GM21515 (cell line): Measurements from ENCODE around the gene ADGRV1.

Source experiments
- ATAC-seq: cut with Tn5 transposase; IDR thresholded peaks from one replicate; pipeline ENCODE4 v1.9.1; 2021; ENCODE audit not compliant: unreplicated experiment

Gene ADGRV1

DNA sequence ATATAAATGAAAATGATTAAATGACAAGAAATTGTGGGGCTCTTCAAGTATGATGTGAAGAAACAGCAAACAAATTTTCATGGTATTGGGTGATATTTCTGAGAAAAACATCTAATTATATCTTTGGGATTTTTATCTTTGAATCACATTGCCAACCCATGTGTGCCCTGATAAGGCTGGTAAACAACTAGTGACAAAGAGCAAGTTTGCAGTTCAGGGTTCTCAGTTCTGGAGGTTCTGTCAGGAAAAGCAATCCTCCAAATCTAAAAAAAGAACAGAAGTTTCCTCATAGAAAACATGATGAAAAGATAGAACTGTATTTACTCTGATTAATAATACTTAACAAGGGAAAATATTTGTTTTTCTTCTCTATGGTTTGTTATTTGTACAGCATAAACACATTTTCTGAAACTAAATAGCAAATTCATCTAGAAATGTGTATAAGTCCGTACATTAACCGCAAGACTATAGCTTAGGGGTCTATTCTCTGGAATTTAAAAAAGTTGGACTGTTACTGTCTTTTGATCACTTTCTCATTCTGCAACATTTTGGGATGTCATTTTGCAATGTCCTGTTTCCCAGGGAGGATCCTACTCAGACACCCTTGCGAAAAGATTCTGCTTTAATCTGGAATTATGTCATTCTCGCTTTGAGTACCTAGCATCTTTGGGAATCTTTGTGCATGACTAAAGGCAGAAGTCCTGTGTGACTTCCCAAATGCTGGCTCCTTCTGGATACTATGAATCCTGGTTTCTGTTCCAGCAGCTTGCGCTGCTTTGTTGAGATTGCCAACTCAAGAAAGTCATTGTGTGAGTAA is 308.5 kb downstream of the ADGRV1 start:
- no peak for ATAC-seq

DNA sequence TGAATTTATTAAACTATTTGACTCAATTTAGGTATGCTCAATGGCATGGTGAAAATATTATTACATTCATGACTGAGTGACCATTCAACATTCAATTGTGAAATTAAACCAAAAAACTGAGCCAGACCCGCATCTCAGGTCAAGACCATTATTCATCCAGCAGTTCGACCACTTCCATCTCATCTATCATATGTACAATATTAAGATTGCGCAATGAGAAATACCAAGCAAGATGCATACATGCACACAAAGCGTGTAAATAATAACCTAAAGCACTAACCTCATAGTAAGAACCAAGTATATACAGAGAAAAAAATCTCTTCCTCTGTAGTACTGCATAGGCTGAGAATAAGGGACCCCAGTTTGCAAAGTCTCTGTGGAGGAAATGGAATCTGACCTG is 310.2 kb downstream of the ADGRV1 start:
- no peak for ATAC-seq

DNA sequence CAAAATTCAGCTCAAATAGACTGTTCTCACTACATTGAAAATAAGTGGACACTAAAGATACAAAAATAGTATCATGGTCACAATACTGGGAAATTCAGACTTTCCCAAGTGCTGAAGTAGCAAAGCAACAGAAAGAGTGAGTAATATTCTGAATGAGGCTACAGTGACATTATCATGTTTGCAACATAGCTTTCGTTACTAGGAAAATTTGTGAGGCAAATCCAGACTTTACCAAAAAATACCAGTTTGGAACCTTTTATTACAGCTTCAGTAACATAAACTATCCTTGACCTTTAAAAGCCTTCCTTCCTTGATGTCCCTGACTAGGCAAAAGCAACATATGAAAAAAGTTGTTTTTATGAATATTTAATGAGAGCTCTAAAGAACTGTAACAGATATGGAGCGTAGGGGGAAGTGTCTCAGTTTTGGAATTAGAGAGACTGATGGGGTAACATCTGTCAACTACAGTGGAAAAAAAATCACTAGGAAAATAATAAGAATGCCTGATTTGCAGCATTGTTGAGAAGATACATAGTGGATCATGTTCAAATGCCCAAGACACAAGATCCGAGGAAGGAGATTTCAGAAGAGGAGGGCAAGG is 312.9 kb downstream of the ADGRV1 start:
- ATAC-seq: no peak

GRCh38 chr5:90873033-90873517 is 314.5 kb downstream of the ADGRV1 start:
- no peak for ATAC-seq

- ATAC-seq: no peak
Measured at GRCh38 chr5:90874066-90874465, 315.5 kb downstream of the ADGRV1 start.

- ATAC-seq: no peak
Measured at GRCh38 chr5:90875456-90875855, 316.9 kb downstream of the ADGRV1 start.

GRCh38 chr5:90876366-90876765 is 317.8 kb downstream of the ADGRV1 start:
- no peak for ATAC-seq

- no peak for ATAC-seq
Measured at GRCh38 chr5:90877049-90877448, 318.5 kb downstream of the ADGRV1 start.

DNA sequence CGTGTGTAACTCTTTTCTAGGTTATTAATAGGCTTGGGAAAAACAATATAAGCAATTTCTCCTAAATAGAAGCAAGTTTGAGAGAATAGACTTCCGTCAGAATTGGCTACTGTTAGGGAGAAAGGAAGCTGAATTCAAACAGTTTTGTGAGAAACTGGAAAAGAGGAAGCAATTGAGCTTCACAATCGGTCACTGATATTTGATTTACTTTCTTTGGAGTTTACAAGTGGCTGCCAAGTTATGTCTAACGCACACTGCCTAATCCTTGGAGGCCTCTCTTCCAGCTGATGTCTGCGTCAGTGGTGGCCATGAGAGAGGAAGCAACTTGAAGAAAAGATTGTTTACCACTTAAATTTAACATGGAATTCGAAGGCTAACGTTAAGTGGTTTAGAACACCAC is 319.5 kb downstream of the ADGRV1 start:
- no peak for ATAC-seq

DNA sequence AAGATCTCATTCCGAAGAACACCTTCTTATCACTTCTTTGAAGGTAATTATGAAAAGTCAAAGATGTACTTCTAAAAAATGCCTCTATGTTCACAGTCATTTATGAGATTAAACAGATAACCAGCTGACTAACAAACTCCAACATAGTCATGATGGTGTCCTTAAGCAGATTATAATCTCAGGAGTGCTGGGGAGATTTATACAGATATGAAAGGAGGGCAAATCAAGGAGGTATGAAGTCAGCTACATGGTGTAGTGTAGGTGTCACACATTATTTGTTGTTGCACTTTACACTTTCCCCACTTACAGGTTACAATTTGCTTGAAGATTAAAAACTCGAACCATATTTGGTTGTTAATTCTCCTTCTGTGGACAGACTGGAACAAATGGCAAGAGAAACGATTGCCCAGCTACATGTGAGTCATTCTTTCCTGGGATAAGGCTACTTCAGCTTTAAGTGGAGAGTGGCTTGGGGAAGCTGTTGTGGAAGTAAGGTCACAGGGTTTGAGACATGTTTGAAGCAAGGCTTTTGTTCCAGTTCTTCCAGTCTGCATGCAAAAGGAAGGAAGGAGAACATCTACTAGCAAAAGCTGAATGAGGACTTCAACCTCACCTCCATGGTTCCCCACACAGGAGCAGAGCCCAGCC is 320.1 kb downstream of the ADGRV1 start:
- ATAC-seq: no peak

GRCh38 chr5:90881626-90882150 is 323.1 kb downstream of the ADGRV1 start:
- ATAC-seq: no peak

GRCh38 chr5:90882448-90882847 is 323.9 kb downstream of the ADGRV1 start:
- no peak for ATAC-seq

DNA sequence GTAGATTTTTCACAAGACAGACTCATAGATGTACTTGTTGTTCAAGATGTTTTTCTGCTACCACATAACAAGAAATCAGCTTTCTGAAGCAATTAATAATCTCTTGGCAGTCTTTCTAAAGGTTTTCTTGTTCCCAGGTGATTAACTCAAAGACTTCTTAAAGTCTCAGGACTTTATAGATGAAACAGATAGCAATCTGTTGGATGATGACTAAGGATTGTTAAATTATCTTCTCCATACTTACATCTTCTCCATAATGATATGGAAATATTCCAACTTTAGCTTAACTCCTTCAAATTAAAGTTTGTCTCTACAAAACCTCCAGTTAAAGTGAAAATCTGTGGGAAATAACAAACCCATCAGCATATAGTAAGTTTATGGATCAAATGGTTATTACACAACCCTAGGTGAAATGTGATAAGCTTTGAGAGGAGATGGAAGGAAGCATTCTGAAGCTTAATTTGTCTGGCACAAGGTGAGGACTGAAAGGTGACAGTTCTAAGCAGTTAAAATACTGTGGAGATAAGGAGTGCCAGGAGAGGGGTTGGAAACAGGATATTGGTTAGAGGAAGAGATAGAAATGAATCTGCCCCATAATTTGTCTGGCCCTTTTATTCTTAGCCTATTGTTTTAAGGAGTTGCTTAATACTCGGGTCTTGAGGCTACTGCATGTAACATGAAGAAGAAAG is 326.7 kb downstream of the ADGRV1 start:
- ATAC-seq: no peak

DNA sequence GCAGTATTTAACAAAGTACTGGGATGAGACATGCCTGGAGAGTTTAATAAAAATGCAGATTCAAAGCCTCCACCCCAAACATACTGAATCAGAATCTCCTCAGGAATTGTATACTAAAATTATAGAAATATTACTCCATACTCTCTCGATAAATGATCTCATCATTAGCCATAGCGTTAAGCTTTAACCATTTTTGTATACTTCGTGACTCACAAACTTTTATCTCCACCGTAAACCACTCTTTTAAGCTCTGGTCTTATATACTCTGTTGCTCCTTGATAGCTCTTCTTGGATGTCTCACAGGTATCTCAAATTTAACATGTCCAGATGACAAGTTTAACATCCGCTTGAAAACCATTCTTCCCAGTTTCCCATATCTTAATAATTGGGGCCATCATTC is 327.8 kb downstream of the ADGRV1 start:
- no peak for ATAC-seq

DNA sequence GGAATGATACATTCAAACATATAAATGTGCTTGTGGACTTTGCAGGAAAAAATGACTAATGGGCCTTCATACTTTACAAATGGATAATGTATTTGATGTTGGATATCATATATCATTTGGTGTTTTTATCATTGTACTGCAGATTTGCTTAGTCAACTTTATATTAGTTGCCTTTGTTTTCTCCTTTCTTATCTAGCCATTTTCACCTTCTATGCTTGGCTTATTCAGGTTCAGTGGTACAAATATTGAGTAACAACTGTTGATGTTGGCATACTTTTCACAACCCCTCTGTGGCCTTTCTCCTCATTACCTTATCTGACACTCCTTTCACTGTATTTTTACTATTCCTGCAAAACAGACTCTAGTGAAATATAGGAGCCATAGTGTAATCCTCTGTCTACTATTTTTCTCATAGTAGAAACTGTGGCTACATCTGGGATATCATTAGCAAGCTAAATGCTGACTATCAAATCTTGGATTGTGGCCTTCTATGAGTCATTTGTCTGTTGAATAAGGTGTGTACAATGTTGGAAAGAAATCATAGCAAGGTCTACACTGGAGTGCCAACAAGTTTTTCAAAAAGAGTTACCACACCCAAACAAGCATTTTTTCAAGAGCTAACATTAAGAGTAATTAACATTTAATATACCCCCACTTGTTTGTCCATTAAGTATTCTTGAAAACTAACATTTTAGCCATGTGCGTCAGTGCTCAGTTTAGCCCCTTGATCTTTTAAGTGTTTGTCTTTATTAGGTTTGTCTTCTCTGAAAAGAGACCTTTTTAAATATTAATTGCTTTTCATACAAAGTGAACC is 330.1 kb downstream of the ADGRV1 start:
- no peak for ATAC-seq

DNA sequence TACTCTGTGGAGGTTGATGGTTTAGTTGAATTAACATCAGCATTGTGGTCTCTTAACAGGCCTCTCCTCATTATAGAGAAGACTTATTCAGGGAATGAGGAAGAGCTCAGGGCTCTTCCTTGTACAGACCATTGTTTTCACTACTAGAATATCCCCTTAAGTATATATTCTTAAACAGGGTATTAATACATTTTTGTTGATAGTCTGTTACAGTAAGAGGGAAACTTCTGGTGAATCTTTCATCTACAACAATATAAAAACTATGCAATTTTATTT is 330.7 kb downstream of the ADGRV1 start:
- ATAC-seq: no peak

DNA sequence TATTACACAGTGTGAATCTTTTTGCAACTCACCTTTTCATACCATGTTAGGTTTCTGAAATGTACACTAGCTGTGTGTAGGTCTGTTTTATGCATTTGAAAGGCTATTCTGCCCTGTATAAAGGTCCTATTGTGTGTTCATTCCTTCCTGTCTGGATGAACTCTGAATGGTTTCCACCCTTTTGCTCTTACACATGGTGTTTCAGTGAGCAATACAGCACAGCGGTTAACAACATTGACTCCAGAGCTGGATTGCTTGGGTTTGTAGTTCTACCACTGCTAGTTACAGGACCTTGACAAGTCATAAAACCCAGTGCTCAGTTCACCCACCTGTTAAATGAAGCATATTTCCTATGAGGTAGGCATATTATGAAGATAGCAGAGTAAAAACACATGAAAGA is 331.6 kb downstream of the ADGRV1 start:
- ATAC-seq: no peak

DNA sequence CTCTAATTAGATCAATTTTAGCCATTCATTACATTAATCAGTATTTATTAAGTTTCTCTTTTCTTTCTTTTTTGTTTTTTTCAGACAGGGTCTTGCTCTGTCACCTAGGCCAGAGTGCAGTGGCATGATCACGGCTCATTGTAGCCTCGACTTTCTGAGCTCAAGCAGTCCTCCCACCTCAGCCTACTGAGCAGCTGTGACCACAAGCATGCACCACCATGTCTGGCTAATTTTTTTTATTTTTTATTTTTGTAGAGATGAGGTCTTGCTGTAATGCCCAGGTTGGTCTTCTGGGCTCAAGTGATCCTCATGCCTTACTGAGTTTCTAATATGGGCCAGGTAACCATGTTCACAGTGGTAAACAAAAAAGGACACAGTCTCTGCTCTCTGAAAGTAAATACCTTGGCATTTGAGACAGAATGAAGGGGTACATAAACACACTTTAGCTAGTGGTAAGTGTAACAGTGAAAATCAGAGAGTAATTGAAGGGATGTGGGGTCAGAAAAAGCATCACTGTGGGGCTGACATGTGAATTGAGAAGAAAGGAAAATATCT is 336.3 kb downstream of the ADGRV1 start:
- no peak for ATAC-seq

DNA sequence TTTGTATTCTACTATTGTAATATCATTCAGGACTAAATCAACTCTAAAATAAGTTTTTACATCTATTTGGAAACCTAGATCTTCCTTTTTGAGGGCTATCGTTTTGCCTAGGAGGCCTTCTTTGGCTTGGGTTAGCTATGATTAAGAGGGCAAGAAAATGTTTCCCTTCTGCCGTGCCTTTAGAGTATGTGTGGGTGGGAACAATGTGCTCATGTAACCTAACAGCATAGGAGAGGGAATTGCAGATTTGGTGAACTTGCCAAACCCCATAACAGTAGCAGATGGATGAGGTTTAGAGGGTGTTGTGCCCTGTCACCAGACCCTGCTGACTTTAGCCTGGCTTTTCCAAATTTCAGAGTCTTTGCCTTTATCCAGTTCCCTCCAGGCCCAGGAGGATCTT is 339.0 kb downstream of the ADGRV1 start:
- no peak for ATAC-seq

GRCh38 chr5:90898326-90899013 is 339.9 kb downstream of the ADGRV1 start:
- no peak for ATAC-seq
